Measurements from ENCODE around the gene C1orf210.

The C1orf210 gene

GRCh38 chr1:43317817-43318471, 32.6 kb upstream of the C1orf210 start:
- peak; percentile 48 for DNase-seq (ENCODE audit: low read depth)
- no peak overlapping the region for H3K4me3 ChIP-seq (ENCODE audit: control insufficient read depth, low read depth, low read length)
- TF ChIP-seq CTCF (conservative IDR thresholded peaks at IDR 0.05; ENCODE audit: control insufficient read depth, insufficient read depth, low read depth, low read length), result no peak

DNA sequence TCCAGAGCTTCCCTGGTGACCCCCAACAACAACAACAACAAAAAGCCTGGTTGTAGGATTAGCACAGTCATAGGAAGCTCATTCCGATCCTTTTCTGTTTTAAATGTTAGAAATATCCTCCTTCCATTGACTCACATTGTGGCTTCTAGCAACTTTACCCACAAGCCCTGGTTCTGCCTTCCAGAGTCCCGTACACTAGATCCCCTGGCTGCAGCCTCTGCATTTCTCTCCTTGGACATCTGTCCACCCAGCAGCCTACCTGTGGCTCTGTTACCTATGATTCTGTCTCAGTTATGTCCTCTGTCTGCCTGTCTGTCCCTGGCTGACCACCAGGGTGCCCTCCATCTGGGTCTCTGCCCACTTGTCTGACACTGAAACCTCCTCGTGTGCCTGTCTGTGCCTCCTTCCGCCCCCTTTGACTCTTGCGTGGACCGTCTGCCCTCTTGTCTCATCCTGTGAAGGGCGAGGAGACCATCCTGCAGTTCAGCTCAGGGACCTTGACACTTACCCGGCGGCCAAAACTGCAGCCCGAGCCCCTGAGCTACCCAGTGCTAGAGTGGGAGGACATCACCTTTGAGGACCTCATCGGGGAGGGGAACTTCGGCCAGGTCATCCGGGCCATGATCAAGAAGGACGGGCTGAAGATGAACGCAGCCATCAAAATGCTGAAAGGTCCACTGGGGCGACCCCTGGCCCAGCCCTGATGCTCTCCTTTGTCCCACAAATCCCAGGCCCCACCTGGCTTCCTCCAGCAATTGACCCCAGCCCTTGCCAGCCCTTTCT, 31.5 kb upstream of the C1orf210 start:
- no peak for DNase-seq (ENCODE audit: low read depth)
- no peak overlapping the region for H3K4me3 ChIP-seq (ENCODE audit: control insufficient read depth, low read depth, low read length)
- TF ChIP-seq CTCF (conservative IDR thresholded peaks at IDR 0.05; ENCODE audit: control insufficient read depth, insufficient read depth, low read depth, low read length), result peak; percentile 20

GRCh38 chr1:43315963-43316737, 30.8 kb upstream of the C1orf210 start:
- DNase-seq (ENCODE audit: low read depth), result no peak
- no peak for TF ChIP-seq CTCF (conservative IDR thresholded peaks at IDR 0.05; ENCODE audit: control insufficient read depth, insufficient read depth, low read depth, low read length)
- no peak overlapping the region for H3K4me3 ChIP-seq (ENCODE audit: control insufficient read depth, low read depth, low read length)

- DNase-seq (ENCODE audit: low read depth), result no peak
- no peak overlapping the region for H3K4me3 ChIP-seq (ENCODE audit: control insufficient read depth, low read depth, low read length)
- no peak for TF ChIP-seq CTCF (conservative IDR thresholded peaks at IDR 0.05; ENCODE audit: control insufficient read depth, insufficient read depth, low read depth, low read length)
Observed at GRCh38 chr1:43315481-43315880, 30.1 kb upstream of the C1orf210 start.

DNA sequence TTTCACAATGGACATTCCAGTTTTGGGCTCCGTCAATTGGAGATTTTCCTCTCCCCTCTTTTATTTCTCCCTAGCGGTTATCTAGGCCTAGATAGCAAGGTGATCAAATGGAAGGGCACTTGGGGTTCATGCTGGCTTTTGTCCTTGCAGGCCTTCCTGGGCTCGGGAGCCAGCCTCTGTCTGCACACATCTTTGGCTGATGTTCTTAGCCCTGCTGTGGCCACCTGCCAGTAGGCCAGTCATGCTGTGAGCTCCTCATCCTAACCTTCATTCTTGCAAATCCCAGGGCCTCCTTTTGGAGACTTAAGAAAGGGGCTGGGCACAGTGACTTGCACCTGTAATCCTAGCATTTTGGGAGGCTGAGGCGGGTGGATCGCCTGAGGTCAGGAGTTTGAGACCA, 28.9 kb upstream of the C1orf210 start:
- peak; percentile 18 for DNase-seq (ENCODE audit: low read depth)
- TF ChIP-seq CTCF (conservative IDR thresholded peaks at IDR 0.05; ENCODE audit: control insufficient read depth, insufficient read depth, low read depth, low read length), result no peak
- no peak overlapping the region for H3K4me3 ChIP-seq (ENCODE audit: control insufficient read depth, low read depth, low read length)

- no peak for DNase-seq (ENCODE audit: low read depth)
- TF ChIP-seq CTCF (conservative IDR thresholded peaks at IDR 0.05; ENCODE audit: control insufficient read depth, insufficient read depth, low read depth, low read length), result no peak
- H3K4me3 ChIP-seq (ENCODE audit: control insufficient read depth, low read depth, low read length), result no peak overlapping the region
Observed at GRCh38 chr1:43313771-43314170, 28.4 kb upstream of the C1orf210 start.
